Stimulated activated CD4-positive, alpha-beta T cell treated with anti-CD3 and anti-CD28 coated beads, Interleukin-4, amount 100 ng/mL, for 48 hours (primary cell): ENCODE results near the gene ST8SIA4.

Experiments used
- DNase-seq, 2 donors: peaks; one replicate each; pipeline ENCODE4 v3.0.0-alpha.2; 2020; ENCODE audit warnings: low read depth in 2 of 2

Gene ST8SIA4

GRCh38 chr5:100832252-100833230 is 70.5 kb downstream of the ST8SIA4 start:
- DNase-seq, result no peak

GRCh38 chr5:100828898-100829356 is 74.2 kb downstream of the ST8SIA4 start:
- DNase-seq, result no peak

- peak in 1 of 2 donors; percentile 23 for DNase-seq
Observed at GRCh38 chr5:100828071-100828897, 74.8 kb downstream of the ST8SIA4 start.

- DNase-seq, result no peak
Observed at GRCh38 chr5:100827481-100827889, 75.6 kb downstream of the ST8SIA4 start.

GRCh38 chr5:100826133-100826532 is 76.9 kb downstream of the ST8SIA4 start:
- DNase-seq, result no peak

- DNase-seq, result no peak
Observed at GRCh38 chr5:100824635-100825034, 78.4 kb downstream of the ST8SIA4 start.

GRCh38 chr5:100823812-100824211 is 79.3 kb downstream of the ST8SIA4 start:
- no peak for DNase-seq

GRCh38 chr5:100821751-100822150 is 81.3 kb downstream of the ST8SIA4 start:
- no peak for DNase-seq

- no peak for DNase-seq
Observed at GRCh38 chr5:100818340-100818739, 84.7 kb downstream of the ST8SIA4 start.

GRCh38 chr5:100803397-100803796 is 99.7 kb downstream of the ST8SIA4 start:
- DNase-seq, result no peak

- DNase-seq, result no peak
Observed at GRCh38 chr5:100802208-100802607, 100.9 kb downstream of the ST8SIA4 start.

GRCh38 chr5:100800562-100800961 is 102.5 kb downstream of the ST8SIA4 start:
- no peak for DNase-seq

- no peak for DNase-seq
Observed at GRCh38 chr5:100799166-100799565, 103.9 kb downstream of the ST8SIA4 start.

- no peak for DNase-seq
Observed at GRCh38 chr5:100797861-100798260, 105.2 kb downstream of the ST8SIA4 start.

- DNase-seq, result no peak
Observed at GRCh38 chr5:100796851-100797250, 106.2 kb downstream of the ST8SIA4 start.

GRCh38 chr5:100794844-100795243 is 108.2 kb downstream of the ST8SIA4 start:
- DNase-seq, result no peak

- no peak for DNase-seq
Observed at GRCh38 chr5:100794218-100794617, 108.9 kb downstream of the ST8SIA4 start.

- DNase-seq, result no peak
Observed at GRCh38 chr5:100792781-100793180, 110.3 kb downstream of the ST8SIA4 start.

- DNase-seq, result no peak
Observed at GRCh38 chr5:100791391-100791790, 111.7 kb downstream of the ST8SIA4 start.

GRCh38 chr5:100790951-100791350 is 112.1 kb downstream of the ST8SIA4 start:
- DNase-seq, result no peak

- DNase-seq, result no peak
Observed at GRCh38 chr5:100790170-100790665, 112.9 kb downstream of the ST8SIA4 start.

- no peak for DNase-seq
Observed at GRCh38 chr5:100789694-100790093, 113.4 kb downstream of the ST8SIA4 start.
